Stimulated activated CD8-positive, alpha-beta memory T cell treated with anti-CD3 and anti-CD28 coated beads, Interleukin-7, amount 100 ng/mL, for 48 hours (primary cell): ENCODE data around the gene ASMTL.
A peak's percentile ranks its signal among the peaks of the same experiment; 100 is the strongest.
"Not testable (repeated sequence)": the region's sequence is repeated elsewhere in the genome, so short reads cannot be mapped to it uniquely, and the experiment has no call there.

Experiments
- DNase-seq, 2 donors: peaks; one replicate each; pipeline ENCODE4 v3.0.0-alpha.2; 2020; ENCODE audit warnings: low read depth in 1 of 2; ENCODE audit errors: extremely low read depth in 1 of 2

ASMTL gene

GRCh38 chrX:1452516-1453394, at the start of gene ASMTL:
Gene ASMTL (minus strand): TSS chrX:1452909. CDS start chrX:1452840, 69 bp downstream.
- DNase-seq, result peak; percentile 99 to 100

GRCh38 chrX:1502241-1502640, 49.5 kb upstream of the ASMTL start:
- DNase-seq, result no peak

GRCh38 chrX:1500701-1501624, 48.3 kb upstream of the ASMTL start:
- no peak for DNase-seq

- no peak for DNase-seq
Measured at GRCh38 chrX:1496076-1496475, 43.4 kb upstream of the ASMTL start.

- DNase-seq, result no peak
Measured at GRCh38 chrX:1493877-1494510, 41.3 kb upstream of the ASMTL start.

GRCh38 chrX:1493412-1493811, 40.7 kb upstream of the ASMTL start:
- DNase-seq, result no peak

GRCh38 chrX:1492421-1493012, 39.8 kb upstream of the ASMTL start:
- DNase-seq, result no peak

GRCh38 chrX:1491851-1492349, 39.2 kb upstream of the ASMTL start:
- peak in 1 of 2 donors; percentile 77 for DNase-seq

- not testable (repeated sequence) for DNase-seq
Measured at GRCh38 chrX:1491248-1491647, 38.5 kb upstream of the ASMTL start.

- not testable (repeated sequence) for DNase-seq
Measured at GRCh38 chrX:1490723-1491122, 38.0 kb upstream of the ASMTL start.

GRCh38 chrX:1489354-1489753, 36.6 kb upstream of the ASMTL start:
- not testable (repeated sequence) for DNase-seq

- DNase-seq, result no peak
Measured at GRCh38 chrX:1488745-1489144, 36.0 kb upstream of the ASMTL start.

GRCh38 chrX:1488141-1488540, 35.4 kb upstream of the ASMTL start:
- no peak for DNase-seq

- no peak for DNase-seq
Measured at GRCh38 chrX:1487401-1487800, 34.7 kb upstream of the ASMTL start.

GRCh38 chrX:1486749-1487361, 34.1 kb upstream of the ASMTL start:
- no peak for DNase-seq

- DNase-seq, result no peak
Measured at GRCh38 chrX:1486177-1486576, 33.5 kb upstream of the ASMTL start.

GRCh38 chrX:1485033-1485432, 32.3 kb upstream of the ASMTL start:
- no peak for DNase-seq

GRCh38 chrX:1484638-1485019, 31.9 kb upstream of the ASMTL start:
- no peak for DNase-seq

- no peak for DNase-seq
Measured at GRCh38 chrX:1483843-1484637, 31.3 kb upstream of the ASMTL start.
